SW480 (cell line): ENCODE results near the gene TSPAN12.
A peak's percentile ranks its signal among the peaks of the same experiment; 100 is the strongest.

Source experiments
- DNase-seq: peaks from one replicate; pipeline ENCODE4 v3.0.0-alpha.2; 2016; ENCODE audit warnings: low spot score

The TSPAN12 gene

DNA sequence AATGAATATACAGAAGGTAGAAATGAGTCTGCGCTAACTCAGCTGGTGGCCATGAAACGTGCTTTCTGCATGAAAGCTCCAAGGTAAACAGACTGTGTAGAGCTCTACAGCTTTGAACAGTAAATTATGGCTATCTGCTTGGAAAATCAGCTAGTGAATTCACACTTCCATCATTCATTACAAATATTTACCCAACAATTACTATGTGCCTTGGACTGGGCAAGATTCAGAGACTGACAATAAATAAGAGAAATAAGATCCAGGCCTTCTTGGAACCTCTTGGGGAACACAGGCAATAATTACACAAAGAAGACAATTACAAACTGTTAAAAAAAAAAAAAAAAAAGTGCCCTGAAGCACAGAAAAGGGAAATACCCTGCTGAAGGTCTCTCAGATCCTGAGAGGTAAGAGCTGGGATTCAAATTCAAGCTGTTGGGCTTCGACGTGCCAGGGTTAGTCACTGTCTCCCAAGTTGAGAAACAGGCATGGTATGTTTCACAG lies 15.8 kb downstream of the TSPAN12 start:
- DNase-seq = no peak

GRCh38 chr7:120841608-120842007 lies 16.3 kb downstream of the TSPAN12 start:
- DNase-seq = no peak

DNA sequence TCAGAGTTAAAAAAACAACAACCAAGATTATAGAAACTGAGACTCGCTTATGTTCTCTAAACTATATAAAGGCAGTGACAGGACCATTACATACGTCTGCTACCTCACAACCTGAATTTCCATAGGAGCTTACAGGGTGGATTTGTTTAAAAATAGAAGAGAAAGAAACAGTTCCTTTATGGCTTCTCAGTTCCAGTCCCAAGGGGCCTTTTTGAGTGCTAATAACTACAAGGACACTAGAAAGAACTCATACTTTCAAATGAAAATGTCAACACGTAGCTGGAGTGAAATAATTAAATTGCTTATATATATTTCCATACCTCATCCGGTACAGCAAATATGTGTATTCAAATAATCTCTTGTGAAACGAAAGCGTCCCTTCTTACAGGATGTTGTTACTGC lies 19.7 kb downstream of the TSPAN12 start:
- no peak for DNase-seq

DNA sequence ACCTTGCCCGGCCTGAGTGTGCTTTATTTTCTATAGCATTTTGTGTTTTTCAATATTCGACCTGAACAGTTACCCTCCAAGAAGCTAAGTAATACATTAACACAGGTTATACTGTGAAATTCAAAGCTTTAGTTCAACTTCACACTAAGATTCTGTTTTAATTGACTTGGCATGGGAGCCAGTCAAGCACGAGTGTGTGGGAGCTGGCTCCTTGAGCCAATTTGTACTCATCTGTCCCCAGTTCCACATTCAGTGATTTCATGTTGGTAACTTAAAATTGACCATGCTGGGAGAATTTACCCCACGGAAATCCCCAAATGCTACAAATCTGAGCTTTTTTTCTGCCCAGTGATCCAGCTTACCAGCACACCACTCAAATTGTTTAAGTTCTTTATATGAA lies 20.3 kb downstream of the TSPAN12 start:
- DNase-seq = no peak

GRCh38 chr7:120836556-120837115 lies 21.3 kb downstream of the TSPAN12 start:
- no peak for DNase-seq

DNA sequence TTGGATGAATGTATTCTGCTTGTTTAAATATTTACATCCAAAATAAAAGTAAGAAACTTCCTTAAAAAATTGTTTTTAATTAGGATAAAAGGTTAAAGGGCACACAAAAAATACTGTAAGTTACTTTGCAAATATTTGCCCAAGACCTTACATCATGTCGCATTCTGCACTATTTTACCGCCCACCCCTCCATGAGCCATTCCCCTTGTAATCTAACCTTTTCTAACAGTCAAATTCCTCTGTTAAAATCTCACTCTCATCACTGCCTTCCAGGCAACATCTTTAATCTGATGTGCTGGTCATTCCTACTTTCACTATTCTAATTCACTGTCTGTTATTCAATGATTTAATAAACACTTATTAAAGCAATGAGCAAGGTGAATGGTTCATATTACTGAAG lies 23.2 kb downstream of the TSPAN12 start:
- no peak for DNase-seq

- DNase-seq = no peak
Measured at GRCh38 chr7:120833546-120833945, 24.4 kb downstream of the TSPAN12 start.

DNA sequence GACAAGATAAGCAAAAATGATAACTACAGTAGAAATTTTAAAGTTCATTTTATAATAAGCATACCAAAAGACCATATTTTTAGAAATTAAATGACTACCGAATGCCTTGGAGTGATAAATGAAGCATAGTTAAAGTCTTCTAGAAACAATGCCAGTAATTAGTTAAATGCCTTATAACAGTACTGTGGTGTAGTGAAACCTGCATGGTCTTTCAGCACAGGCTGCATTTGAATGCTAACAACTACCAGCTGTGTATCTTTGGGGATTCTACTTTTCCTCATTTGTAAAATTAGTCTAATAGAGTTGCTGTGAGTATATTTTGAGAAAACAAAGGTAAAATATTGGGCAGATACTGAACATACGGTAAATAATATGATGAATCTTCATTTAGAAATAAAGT lies 25.1 kb downstream of the TSPAN12 start:
- no peak for DNase-seq

DNA sequence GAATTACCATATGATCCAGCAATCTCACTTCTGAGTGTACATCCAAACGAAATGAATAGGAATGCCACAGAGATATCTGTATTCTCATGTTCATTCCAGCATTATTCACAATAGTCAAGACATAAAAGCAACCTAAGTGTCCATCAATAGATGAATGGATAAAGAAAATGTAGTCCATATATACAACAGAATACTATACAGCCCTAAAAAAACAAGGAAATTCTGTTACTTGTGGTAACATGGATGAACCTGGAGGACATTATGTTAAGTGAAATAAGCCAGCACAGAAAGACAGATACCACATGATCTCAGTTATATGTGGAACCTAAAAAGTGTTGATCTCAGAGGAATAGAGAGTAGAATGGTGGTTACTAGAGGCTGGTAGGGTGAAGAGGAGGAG lies 26.7 kb downstream of the TSPAN12 start:
- no peak for DNase-seq

DNA sequence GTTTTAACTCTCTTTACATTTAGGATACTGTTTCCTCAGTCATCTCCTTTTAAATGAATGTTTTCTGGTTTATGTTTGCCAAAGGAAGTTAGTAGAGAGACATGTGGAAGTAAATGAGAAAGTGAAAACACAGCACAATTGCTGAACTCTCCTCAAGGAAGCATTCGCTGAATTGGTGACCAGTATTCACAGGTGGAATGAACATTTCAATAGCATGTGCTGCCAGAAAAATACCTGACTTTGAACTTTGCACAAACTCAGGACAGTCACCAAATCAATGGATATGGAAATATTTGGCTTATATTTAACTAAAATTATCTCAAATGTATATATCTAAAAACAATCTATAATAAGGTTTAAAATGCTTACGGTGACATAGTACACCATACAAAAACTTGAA lies 28.5 kb downstream of the TSPAN12 start:
- DNase-seq = no peak

DNA sequence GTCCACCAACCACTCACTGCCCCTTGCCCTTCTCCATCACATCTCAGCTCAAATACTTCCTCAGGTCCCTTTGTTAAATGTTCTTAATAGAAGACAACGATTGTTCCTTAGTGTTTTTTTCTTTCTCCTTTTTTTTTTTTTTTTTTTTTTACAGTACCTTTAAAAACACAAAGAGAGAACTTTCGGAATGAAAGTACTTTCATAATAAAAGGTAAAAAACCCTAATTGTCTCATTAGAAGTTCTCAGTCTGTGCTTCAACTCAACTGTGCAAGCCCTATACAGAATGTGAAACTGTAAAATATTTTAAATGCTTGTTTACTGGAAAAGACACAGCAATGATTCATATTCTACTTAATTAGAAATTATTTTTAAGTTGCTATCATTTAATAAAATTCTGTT lies 29.4 kb downstream of the TSPAN12 start:
- no peak for DNase-seq

- no peak for DNase-seq
Measured at GRCh38 chr7:120827371-120828118, 30.4 kb downstream of the TSPAN12 start.

- DNase-seq = no peak
Measured at GRCh38 chr7:120825576-120825975, 32.4 kb downstream of the TSPAN12 start.

DNA sequence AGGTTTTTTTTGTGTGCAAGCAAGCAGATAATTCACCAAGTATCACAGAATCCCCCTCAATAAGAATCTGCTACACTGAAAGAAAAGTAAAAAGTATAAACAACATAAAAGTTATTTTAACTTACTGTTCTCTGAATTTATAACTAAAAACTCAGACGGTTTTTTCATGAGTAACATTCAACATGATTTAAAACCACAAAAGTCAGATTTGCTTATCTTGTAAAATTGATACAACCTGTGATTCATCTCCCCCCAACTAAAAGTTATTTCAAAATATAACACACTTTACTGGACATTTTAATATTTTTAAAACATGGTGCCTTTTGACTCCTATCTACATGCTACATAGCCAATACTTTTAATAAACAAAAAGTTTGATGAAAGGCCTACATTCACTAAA lies 32.8 kb downstream of the TSPAN12 start:
- no peak for DNase-seq

GRCh38 chr7:120819861-120820260 lies 38.1 kb downstream of the TSPAN12 start:
- peak; percentile 18 for DNase-seq

DNA sequence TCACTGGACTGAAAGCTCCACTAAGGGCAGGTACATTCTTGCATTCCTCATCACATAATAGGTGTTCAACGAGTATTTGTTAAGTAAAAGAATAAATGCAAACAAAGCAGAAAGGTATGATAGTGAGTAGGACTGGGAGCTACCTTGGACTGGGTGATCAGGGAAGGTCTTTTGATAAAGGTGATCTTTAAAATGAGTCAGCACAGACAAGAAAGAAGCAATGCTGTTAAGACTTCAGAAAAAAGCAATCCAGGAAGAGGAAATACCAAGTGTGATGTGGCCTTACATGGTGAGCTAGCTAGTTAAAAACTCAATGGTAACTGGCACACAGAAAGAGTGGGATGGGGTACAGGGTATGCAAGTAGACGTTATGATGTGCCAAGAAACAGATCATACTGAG lies 40.1 kb downstream of the TSPAN12 start:
- DNase-seq = no peak

DNA sequence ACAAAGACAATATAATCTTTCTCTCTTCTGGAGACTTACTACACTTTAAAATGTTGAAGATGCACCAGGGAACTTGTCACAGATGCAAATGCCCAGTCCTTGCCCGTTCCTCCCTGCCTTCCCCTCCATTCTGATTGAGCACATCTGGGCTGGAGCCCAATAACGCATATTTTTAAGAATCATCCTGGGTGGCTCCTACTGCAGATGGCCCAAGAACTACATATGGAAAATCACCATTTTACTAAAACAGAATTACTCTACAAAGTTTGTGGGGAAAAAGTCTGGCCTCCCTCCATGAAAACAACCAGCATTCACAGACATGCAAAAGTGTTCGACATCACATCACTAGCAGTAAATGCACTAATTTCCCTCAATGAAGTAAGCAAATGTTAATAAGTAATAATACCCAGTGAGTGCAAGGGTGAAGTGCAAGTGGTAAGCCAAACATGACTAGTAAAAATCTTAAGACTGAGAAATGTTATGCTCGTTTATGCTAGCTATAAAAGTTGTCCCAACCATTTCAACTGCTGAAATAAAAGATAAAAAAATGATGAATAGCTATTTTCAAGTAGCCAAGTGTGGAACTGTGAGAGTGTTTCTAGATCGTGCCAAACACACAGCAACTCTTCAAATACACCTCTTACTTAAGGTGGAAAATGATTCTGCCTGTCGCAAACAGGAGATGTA lies 43.5 kb downstream of the TSPAN12 start:
- no peak for DNase-seq

DNA sequence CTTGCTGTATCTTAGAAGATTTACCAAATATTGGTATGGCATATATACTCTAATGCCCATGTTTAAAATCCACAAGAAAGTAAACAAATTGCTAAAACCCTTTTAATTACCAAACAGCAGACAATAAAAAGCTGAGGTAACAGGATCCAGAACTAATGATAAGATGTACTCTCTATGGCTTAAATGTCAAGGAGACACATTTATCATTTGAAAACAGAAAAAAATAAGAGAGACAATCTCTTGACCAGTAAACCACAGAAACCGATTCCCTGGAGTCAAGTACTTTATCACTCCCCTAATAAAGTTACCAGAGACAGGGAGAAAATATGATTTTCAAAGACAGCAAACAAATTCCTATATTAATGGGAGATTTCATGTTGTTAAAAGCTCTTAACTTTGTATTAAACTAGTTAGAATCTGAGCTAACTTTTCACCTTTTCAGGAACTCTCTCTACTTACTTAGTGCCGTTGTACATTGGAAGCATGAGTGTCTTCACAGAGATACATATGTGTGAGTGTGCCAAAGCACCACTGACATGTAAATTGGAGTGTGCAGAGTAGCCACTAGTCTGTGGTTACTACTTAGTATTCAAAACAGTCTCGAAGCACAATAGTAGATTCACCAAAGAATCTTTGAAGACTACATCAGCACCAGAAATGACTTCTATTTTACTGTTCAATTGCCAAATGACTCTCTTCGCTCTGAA lies 44.2 kb downstream of the TSPAN12 start:
- DNase-seq = no peak

GRCh38 chr7:120813089-120813488 lies 44.9 kb downstream of the TSPAN12 start:
- no peak for DNase-seq

DNA sequence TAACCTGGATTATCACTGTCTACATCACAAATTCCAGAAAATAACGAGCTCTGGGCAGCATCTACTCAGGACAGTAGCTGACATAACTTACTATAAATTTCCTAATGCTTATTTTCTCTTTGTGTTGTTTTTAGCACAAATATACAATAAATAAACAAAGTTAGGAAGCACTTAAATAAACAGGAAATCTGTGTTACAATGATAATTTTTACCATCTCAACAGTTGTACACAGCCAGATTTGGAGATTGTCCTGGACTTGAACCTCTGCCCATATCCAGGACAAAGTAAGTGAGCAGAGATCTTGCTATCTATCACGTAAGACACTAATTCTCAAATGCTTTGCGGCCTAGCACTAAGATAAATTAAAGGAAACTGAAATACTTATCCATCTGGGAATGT lies 48.7 kb downstream of the TSPAN12 start:
- no peak for DNase-seq

DNA sequence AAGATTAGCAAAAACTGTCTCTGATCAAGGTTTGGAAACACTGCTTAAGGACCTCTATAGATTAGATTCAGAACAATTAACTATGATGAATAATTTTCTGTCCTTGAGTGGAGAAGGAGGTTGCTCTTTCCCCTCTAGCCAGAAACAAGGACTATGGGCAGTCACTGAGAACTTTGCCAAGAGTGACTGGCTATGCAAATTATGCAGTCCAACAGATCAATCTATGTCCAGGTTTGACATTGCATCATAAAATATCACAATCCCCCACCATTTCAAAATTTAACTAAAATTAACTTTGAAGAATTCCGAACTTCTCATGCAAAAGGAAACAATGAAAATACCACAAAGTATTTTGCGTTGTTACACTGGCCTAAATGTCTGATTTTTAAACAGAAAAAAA lies 50.6 kb downstream of the TSPAN12 start:
- no peak for DNase-seq

GRCh38 chr7:120806669-120807068 lies 51.3 kb downstream of the TSPAN12 start:
- no peak for DNase-seq
